Neutrophil (primary cell): Measurements from ENCODE around the gene ARSD.
"Not testable (repeated sequence)": the region's sequence is repeated elsewhere in the genome, so short reads cannot be mapped to it uniquely, and the experiment has no call there.

Source experiments
- H3K27ac ChIP-seq: fragments of 200-600 bp; sonication (generic); 2 replicates; pipeline ENCODE4 v1.5.1; 2016; ENCODE audit warnings: mild to moderate bottlenecking, moderate library complexity
- H3K27me3 ChIP-seq: fragments of 200-600 bp; sonication (generic); 2 replicates; pipeline ENCODE4 v1.6.0; 2016; ENCODE audit warnings: mild to moderate bottlenecking
- H3K36me3 ChIP-seq: fragments of 200-600 bp; sonication (generic); 2 replicates; pipeline ENCODE4 v1.5.1; 2017
- H3K4me1 ChIP-seq, 2 experiments: fragments of 200-600 bp in 1 of 2; sonication (generic) in 1 of 2; 1 replicate in 1 of 2; 2 replicates in 1 of 2; pipeline versions ENCODE4 v1.5.1 to v1.6.1; 2013 to 2016; ENCODE audit warnings: low read depth in 1 of 2, low read length in 1 of 2, mild to moderate bottlenecking in 1 of 2, moderate library complexity in 1 of 2; ENCODE audit not compliant: control insufficient read depth in 1 of 2, insufficient read depth in 1 of 2
- H3K4me3 ChIP-seq, 2 experiments: fragments of 200-600 bp in 1 of 2; sonication (generic) in 1 of 2; 1 replicate in 1 of 2; 2 replicates in 1 of 2; pipeline ENCODE4 v1.5.1; 2013 to 2016; ENCODE audit warnings: low read depth in 1 of 2, low read length in 1 of 2, mild to moderate bottlenecking in 1 of 2, moderate library complexity in 1 of 2
- H3K9me3 ChIP-seq: fragments of 200-600 bp; sonication (generic); 2 replicates; pipeline ENCODE4 v1.5.1; 2016
- TF ChIP-seq, protein P1 (sequence below): fragments of 200-600 bp; sonication (generic); IDR thresholded peaks from 2 replicates; pipeline ENCODE4 v1.5.1; 2016; ENCODE audit warnings: antibody characterized with exemption

Gene ARSD

DNA sequence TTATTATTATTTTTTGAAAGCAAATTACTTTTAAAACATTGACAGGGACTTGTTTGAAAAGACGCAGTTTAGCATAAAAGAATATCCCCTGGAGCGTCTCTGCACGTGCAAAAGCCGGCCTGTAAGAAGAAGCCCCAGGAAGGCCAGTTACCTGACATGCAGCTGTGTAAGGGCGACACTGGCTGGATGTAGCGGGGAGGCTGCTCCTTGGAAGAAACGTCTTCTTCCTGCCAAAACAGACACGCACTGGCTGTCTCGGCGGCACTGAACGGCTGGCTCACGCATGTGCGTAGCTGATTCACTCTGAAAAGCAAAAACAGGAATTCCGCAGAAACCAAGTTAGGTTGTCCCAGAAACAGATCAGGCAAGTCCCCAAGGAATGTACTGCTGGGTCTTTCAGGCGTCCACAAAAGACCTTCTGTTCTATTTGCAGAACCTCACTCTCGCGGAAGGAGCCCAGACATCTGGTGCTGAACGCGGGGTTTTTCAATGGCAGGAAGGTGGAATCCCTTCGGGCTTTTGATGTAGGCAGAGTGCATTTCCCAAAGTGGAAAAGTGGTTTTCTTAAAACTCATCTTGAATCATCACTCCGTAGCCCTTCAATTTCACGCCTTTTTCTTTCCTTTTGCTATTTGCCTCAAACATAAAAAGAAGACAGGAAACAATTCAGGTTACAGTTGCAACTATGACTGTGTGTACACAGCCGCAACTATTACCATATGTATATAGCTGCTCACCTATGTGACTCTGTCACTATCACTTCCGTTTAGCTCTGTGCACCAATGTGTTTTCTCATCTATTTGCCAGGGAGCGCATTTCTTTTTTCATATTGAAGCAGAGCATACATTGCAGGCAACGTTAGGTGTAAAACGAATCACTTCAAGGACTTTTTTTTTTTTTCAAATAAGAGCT, 39.1 kb upstream of the ARSD start:
- TF ChIP-seq, protein P1, sequence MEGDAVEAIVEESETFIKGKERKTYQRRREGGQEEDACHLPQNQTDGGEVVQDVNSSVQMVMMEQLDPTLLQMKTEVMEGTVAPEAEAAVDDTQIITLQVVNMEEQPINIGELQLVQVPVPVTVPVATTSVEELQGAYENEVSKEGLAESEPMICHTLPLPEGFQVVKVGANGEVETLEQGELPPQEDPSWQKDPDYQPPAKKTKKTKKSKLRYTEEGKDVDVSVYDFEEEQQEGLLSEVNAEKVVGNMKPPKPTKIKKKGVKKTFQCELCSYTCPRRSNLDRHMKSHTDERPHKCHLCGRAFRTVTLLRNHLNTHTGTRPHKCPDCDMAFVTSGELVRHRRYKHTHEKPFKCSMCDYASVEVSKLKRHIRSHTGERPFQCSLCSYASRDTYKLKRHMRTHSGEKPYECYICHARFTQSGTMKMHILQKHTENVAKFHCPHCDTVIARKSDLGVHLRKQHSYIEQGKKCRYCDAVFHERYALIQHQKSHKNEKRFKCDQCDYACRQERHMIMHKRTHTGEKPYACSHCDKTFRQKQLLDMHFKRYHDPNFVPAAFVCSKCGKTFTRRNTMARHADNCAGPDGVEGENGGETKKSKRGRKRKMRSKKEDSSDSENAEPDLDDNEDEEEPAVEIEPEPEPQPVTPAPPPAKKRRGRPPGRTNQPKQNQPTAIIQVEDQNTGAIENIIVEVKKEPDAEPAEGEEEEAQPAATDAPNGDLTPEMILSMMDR, result no peak
- Histone ChIP-seq H3K4me3 (peak overlapping the region in 1 of 2 experiments; percentile 31), H3K27me3 (no peaks in the 10 kb centered on the region), H3K27ac (no peak overlapping the region), H3K9me3 (no peaks in the 10 kb centered on the region), H3K4me1 (no peaks in the 10 kb centered on the region), H3K36me3 (no peaks in the 10 kb centered on the region)

GRCh38 chrX:2967584-2967983, 38.4 kb upstream of the ARSD start:
- Histone ChIP-seq H3K9me3 (no peaks in the 10 kb centered on the region), H3K4me3 (no peak overlapping the region), H3K36me3 (no peaks in the 10 kb centered on the region), H3K27ac (no peak overlapping the region), H3K4me1 (no peaks in the 10 kb centered on the region), H3K27me3 (no peaks in the 10 kb centered on the region)
- TF ChIP-seq, protein P1, result no peak

DNA sequence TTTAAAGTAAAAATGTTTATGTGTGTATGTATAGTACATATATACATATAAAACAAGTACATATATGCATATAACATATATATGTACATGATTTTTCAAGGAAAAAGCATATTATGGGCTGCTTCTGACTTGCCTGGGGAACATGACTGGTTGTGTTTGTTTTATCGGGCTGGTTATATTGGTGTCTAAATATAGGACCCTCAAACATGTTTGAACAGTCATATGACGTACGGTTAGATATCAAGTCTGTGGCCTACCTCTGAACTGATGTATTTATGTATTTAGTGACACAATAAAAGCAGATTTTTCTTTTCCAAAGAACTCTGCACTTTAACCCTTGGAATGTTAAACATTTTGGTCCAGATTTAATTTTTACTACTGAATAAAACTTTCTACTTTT, 37.9 kb upstream of the ARSD start:
- TF ChIP-seq, protein P1, result no peak
- H3K4me3 ChIP-seq, result no peak overlapping the region
- no peak overlapping the region for H3K27ac ChIP-seq
- no peaks in the 10 kb centered on the region for H3K27me3 ChIP-seq
- H3K4me1 ChIP-seq, result no peaks in the 10 kb centered on the region
- H3K9me3 ChIP-seq, result no peaks in the 10 kb centered on the region
- no peaks in the 10 kb centered on the region for H3K36me3 ChIP-seq

DNA sequence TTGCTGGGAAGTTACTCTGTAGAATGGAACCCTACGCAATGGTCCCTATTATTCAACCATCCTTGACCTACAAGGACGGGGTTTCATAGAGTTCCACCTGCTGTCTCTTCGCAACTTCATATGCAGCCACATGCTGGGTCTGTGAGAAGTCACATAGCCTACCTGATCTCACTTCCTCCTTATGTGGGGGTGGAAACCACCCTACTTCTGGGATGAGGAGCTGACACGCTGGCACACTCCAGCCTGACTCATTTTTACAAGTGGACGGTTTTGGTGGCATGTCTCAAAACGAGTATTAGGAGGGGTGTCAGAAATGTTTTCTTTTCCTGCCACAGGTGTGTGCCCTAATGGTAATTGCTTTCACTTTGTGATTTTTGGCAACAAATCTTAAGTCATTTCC, 36.8 kb upstream of the ARSD start:
- Histone ChIP-seq H3K27ac (no peak overlapping the region), H3K4me3 (no peak overlapping the region), H3K9me3 (no peaks in the 10 kb centered on the region), H3K4me1 (no peaks in the 10 kb centered on the region), H3K36me3 (no peaks in the 10 kb centered on the region), H3K27me3 (no peaks in the 10 kb centered on the region)
- TF ChIP-seq, protein P1, result no peak

DNA sequence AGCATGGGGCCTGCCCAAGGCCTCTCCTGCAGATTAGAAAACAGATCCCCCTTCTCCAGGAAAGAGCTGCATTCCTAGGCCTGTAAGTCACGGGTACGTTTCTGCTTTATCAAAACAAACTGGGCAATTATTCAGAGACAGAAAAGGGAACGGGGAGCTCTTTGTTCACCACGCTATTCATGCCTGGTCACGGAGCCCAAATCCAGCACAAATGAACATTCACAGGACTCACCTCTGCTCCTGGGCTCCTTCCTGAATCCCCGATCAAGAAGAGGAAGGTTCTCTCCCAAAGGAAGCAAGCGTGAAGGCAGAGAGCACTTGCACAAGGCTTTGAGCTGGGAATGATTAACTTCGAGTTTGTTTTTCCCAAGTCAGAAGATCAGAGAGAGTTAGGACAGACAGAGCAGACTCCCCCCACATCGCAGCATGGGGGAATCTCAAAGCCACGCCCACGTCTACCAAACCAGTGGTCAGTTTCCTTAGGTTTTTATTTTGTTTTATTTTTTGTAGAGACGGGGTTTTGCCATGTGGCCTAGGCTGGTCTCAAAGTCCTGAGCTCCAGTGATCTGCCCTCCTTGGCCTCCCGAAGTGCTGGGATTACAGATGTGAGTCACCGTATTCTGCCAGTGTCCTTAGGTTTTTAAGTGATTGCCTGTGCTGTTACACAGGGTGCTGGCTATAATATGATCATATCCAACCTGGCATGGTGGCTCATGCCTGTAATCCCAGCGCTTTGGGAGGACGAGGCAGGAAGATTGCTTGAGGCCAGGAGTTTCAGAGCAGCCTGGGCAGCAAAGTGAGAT, 35.1 kb upstream of the ARSD start:
- not testable (repeated sequence) for H3K36me3 ChIP-seq, H3K27me3 ChIP-seq, H3K4me3 ChIP-seq, H3K9me3 ChIP-seq, H3K4me1 ChIP-seq, H3K27ac ChIP-seq

GRCh38 chrX:2963449-2963848, 34.3 kb upstream of the ARSD start:
- not testable (repeated sequence) for H3K36me3 ChIP-seq, H3K27ac ChIP-seq, H3K27me3 ChIP-seq, H3K4me1 ChIP-seq, H3K4me3 ChIP-seq, H3K9me3 ChIP-seq
